Right renal pelvis (tissue), 4 donors: ENCODE measurements around the gene VMAC. TPM values are rescaled to one million over a fixed set of nuclear protein-coding genes. Genes with fewer than 3 reads are reported as not detected.

ENCODE experiments used
- DNase-seq, 4 donors: peaks; one replicate each; pipeline ENCODE4 v3.0.0-alpha.2; 2013; ENCODE audit warnings: low read depth in 4 of 4, low spot score in 3 of 4, missing footprints in 1 of 4
- polyA plus RNA-seq, 4 donors: library from polyadenylated mRNA; unstranded; fragments of 120-200 nt; gene quantifications; one replicate each; pipeline ENCODE4 v1.2.1, GENCODE V29; 2013; ENCODE audit not compliant: insufficient read length in 4 of 4

Gene VMAC
- polyA plus RNA-seq, 4 donors, result 5.1 to 6.7 (median 5.9) TPM

GRCh38 chr19:5949792-5950305 is 45.2 kb downstream of the VMAC start:
- DNase-seq, result no peak

GRCh38 chr19:5950741-5951140 is 46.1 kb downstream of the VMAC start:
- DNase-seq, result no peak

DNA sequence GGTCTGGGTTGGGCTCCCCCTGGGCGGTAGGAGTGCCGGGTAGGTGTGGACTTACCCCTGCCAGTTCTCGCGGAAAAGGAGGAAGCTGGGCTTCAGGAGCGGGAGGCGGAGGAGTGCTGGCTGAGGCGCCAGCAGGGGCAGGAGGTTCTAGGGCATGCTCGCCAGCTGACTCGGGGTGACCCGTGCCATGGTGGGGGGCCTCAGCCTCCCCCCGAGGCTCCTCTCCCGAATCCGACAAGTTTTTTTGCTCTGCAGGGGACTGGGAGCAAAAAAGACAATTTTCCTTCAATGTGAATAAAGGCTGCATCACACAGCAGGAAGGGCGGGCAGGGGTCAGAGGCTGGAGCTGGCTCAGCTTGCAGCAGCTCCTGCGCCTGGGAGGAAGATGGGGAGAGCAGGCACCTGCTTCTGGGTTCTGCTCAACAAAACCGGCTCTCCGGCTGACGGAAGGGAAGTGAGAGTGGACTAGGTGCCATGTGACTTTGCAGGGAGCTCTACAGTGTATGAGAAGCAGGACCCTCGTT is 46.7 kb downstream of the VMAC start:
- no peak for DNase-seq

DNA sequence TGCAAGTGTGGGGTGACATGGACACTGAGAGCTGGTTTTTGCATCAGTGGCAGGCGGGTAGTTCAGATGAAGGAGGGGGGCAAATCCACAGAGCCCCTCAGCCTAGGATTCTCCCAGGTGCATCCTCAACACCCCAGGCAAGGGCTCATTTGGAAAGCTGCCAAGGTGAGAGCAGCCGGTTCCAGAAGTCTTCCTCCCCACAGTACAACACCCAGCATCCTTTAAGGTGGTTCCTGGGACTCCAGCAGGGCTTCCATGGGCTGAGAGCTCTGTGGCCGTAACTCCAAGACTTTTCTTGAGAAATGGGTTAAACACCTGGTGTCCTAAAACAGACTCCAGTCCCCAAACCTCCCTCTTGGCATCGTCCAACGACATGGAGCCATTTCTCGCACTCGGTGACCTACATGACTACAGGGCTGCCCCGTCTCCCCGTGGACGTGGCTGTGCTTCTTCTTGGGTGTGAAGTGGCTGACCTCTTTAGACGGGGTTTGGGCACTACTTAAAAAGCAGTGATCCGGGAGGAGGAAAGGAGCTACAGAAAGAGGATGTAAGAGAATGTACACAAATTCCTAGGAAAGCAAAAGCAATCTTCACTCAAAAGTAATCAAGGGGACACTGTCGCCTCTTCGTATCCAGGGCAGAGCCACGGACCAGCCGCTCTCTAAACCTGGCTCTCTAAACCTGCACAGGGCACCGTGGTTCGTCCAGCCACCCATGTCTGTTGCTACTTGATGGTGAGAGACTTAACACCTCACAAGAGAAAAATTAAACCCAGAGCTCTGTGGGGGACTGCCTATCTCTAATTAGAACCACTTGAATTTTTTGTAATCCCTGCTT is 47.7 kb downstream of the VMAC start:
- DNase-seq, result no peak

- no peak for DNase-seq
These were observed 48.4 kb downstream of the VMAC start for GRCh38 chr19:5953030-5953589.

- DNase-seq, result no peak
These were observed 49.1 kb downstream of the VMAC start for GRCh38 chr19:5953680-5954213.

- DNase-seq, result no peak
These were observed 49.6 kb downstream of the VMAC start for GRCh38 chr19:5954293-5954692.

DNA sequence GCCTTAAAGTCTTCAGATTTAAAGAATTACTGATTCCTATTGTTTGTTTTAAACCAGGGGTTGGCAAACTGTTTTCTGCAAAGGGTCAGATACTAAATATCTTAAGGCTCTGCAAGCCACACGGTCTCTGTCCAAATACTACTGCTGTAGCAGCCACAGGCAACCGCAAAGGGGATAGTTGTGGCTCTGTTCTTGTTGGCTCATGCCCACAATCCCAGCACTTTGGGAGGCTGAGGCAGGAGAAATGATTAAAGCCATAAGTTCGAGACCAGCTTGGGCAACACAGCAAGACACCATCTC is 50.9 kb downstream of the VMAC start:
- no peak for DNase-seq

DNA sequence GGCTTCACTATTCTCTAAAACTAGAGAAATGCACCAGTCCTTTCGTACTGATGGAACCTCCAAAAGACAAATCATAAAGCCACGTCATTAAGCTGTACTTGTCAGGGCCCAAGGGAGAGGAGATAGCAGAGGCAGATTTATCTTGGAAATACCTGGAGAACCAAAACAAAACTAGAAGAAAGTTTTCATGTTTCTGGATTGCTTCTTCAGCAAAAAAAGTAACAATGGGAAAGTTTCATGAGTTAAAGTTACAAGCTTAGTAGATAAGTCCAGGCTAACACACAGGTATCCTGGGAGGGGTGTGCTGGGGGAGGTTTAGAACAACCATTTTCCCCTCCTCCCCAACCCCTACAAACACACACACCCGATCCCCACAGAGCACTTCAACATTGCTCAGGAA is 51.7 kb downstream of the VMAC start:
- DNase-seq, result no peak

GRCh38 chr19:5956728-5957127 is 52.1 kb downstream of the VMAC start:
- DNase-seq, result no peak

- no peak for DNase-seq
These were observed 52.5 kb downstream of the VMAC start for GRCh38 chr19:5957170-5957569.

DNA sequence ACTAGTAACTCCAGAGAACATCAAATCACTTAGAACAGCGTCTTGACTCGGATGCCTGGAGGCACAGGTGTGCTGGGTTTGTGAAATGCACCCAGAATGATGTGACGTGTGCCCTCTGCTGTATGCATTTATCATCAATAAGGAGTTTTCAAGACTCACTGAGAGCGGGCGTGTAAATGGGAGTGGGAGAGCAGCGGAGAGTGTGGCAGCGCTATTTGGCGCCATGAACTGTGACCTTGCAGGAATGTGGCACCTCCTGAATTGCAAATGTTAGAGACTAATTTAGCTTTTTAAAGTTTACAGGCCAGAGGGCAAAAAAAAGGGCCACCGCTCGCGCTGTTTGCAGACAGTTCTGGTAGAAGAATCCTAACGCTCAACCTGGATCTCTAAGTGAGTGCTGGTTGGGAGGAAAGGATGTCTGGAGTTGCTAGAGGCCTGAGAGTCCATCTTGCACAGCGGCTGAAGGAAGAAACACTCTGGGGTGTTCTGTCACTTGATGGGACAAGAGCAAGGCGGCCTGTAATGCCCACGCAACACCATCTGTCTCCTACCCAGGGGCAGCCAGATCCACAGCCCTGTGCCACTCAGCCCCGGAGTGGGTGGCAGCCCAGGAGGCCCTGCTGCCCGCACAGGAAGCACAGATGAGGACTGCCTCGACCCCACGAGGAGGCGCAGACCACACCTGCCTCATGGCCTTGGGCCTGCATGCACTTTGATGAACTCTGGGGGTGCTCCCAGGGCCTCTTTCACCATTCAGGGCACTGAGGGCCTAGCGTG is 53.6 kb downstream of the VMAC start:
- DNase-seq, result no peak

DNA sequence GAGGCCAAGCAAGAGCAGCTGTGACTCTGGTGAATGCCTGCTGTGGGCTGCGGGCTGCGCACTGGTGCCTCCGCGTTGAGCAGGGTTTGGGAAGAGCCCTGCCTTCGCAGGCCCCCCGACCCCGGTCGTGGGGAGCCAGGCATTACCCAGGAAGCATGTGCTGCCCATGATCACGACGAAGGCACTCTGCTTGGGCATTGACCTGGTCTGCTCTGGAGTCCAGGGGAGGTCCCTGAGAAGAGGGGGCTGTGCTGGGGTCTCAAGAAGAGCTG is 54.1 kb downstream of the VMAC start:
- no peak for DNase-seq

DNA sequence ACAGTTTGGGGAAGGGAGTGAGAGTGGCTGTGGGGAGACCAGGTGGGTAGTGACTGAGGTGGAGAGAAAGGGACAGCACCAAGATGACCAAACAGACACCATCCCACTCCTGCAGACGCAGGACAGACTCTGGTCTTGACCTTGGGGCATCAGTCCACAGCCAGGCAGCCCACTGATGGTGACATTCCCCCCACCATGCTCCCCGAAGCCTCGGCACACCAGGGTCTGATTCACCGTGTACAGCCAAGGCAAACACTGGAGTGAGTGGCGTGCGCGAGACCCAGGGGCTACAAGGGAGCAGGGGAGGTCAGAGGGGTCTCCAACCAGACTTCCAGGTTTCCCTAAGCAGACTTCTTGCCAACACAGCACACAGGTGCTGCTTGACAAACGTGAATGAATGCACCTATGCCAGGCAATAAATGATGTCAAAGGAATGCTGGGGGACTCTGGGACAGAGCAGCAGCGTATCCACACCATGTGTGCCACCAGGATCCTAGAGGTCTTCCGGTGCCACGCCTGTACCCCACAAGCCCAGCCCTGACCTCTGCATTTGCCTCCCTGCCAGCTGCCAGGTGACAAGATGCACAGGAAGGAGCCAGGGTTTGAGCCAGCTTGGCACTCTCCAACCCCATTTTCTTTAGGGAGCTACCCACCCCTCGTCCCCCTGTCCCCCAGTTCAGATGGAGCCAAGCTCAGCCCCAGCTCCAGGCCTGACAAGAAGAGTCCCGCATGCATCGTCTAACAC is 54.8 kb downstream of the VMAC start:
- DNase-seq, result no peak

Other genes starting within 250 kb of the VMAC start
- gene MICOS13, start 224.4 kb upstream of the VMAC start, polyA plus RNA-seq, result 10 to 100 TPM; 34.0 to 57.9 (median 38.4) TPM
- 10 to 100 TPM in 1 of 4 donors, 1 to 10 TPM in 3; 9.1 to 13.2 (median 9.7) TPM for gene HSD11B1L, start 223.8 kb upstream of the VMAC start, polyA plus RNA-seq
- 100 to 1,000 TPM; 518 to 872 (median 555) TPM for gene RPL36, start 214.6 kb upstream of the VMAC start, polyA plus RNA-seq
- 10 to 100 TPM; 45.2 to 66.4 (median 50.1) TPM for gene LONP1, start 184.7 kb upstream of the VMAC start, polyA plus RNA-seq
- gene CATSPERD, start 184.2 kb upstream of the VMAC start, polyA plus RNA-seq, result under 1 TPM in 1 of 4 donors, not detected in 3; 0.08 TPM
- 1 to 10 TPM; 1.7 to 4.5 (median 3.1) TPM for gene PRR22, start 120.1 kb upstream of the VMAC start, polyA plus RNA-seq
- gene DUS3L, start 113.7 kb upstream of the VMAC start, polyA plus RNA-seq, result 10 to 100 TPM; 19.5 to 33.1 (median 24.3) TPM
- 1 to 10 TPM; 2.2 to 4.2 (median 2.6) TPM for gene NRTN, start 99.8 kb upstream of the VMAC start, polyA plus RNA-seq
- gene FUT6, start 65.2 kb upstream of the VMAC start, polyA plus RNA-seq, result 10 to 100 TPM in 3 of 4 donors, 1 to 10 TPM in 1; 6.9 to 14.2 (median 10.8) TPM
- under 1 TPM; 0.25 to 0.70 (median 0.52) TPM for gene FUT3, start 53.4 kb upstream of the VMAC start, polyA plus RNA-seq
- under 1 TPM in 1 of 4 donors, not detected in 3; 0.04 TPM for gene FUT5, start 34.3 kb upstream of the VMAC start, polyA plus RNA-seq
- 100 to 1,000 TPM; 146 to 245 (median 156) TPM for gene NDUFA11, start 1.1 kb upstream of the VMAC start, polyA plus RNA-seq
- gene CAPS, start 9.4 kb downstream of the VMAC start, polyA plus RNA-seq, result 10 to 100 TPM; 23.3 to 44.2 (median 29.1) TPM
- gene RANBP3, start 73.3 kb downstream of the VMAC start, polyA plus RNA-seq, result 10 to 100 TPM; 71.9 to 79.8 (median 75.2) TPM
- gene RFX2, start 205.6 kb downstream of the VMAC start, polyA plus RNA-seq, result 1 to 10 TPM; 6.4 to 8.5 (median 7.6) TPM
- 1 to 10 TPM in 1 of 4 donors, under 1 TPM in 3; 0.61 to 1.1 (median 0.89) TPM for gene ACSBG2, start 230.8 kb downstream of the VMAC start, polyA plus RNA-seq